ENCODE results near the gene ZFAND3. TPM values are rescaled to one million over a fixed set of nuclear protein-coding genes. Genes with fewer than 3 reads are reported as not detected.

The ZFAND3 gene
- total and polyA plus RNA-seq, 2 of the 4 experiments (the other 2 are of a cell fraction) = 10.9 to 26.7 TPM

DNA sequence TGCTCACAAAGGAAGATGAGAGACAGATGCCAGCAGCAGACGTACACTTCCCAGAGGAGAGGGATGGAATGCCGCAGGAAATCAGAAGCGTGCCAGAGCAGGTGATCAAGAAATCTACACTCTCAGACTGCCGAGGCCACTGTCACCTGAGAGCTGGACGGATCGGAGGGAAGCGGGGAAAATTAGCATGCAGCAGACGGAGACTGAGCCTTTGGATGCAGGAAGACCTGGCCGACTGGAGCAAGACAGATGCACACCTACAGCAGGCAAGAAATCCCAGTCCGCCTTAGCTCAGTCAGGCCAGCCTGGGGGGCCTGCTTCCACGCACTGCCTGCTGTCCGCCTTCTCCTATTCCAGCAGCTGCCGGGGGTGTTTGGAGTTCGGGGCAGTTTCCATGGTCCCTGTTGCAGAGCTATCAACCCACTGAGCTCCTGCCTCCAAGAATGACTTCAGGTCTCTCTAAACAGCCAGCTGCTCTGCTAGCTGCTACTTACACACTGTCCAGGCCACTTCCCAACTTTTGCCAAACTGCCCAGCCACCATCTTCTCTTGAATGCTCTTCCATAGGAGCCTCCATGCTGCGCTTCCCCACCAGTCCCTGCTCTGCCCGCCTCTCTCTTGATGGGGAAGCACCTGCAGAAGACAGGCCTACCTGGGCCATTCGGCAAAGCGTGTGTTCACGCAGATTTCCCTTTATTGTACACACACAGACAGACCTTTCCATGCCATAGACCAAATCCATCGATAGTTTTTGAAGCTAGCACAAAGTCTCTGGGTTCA, 368.5 kb downstream of the ZFAND3 start:
- no peak overlapping the region for H2BK5ac ChIP-seq (ENCODE audit: low read depth, low read length, poor library complexity, severe bottlenecking)
- no peak overlapping the region for H3K23ac ChIP-seq (ENCODE audit: low read depth, low read length)
- H2AFZ ChIP-seq (replicated peaks; ENCODE audit: low read length, poor library complexity) = no peak overlapping the region
- no peaks in the 10 kb centered on the region for H3K9me3 ChIP-seq (ENCODE audit: control insufficient read depth, insufficient read depth, low read length)
- WGBS, 2 experiments (ENCODE audit: extremely low coverage in 2 of 2, insufficient read length in 1 of 2) = 87% methylated on average over 16 of the region's 20 CpGs; no CpG with 5 or more reads in 1 of the 2 experiments
- no peak overlapping the region for H2BK15ac ChIP-seq (ENCODE audit: low read depth, low read length)
- peaks cover 15% of the 10 kb centered on the region for H3K9me1 ChIP-seq (ENCODE audit: insufficient read depth, low read length)
- H3K9ac ChIP-seq (ENCODE audit: low read depth, low read length) = no peak overlapping the region
- ATAC-seq (ENCODE audit: low read depth) = no peak
- H2AK5ac ChIP-seq (ENCODE audit: low read depth, low read length) = no peak overlapping the region
- no peaks in the 10 kb centered on the region for H3K27me3 ChIP-seq (ENCODE audit: control insufficient read depth, insufficient read depth, low read length)
- no peak overlapping the region for H3K18ac ChIP-seq (ENCODE audit: low read depth, low read length)
- POLR2A ChIA-PET (ENCODE audit: unreplicated experiment) = no interaction called here
- no peak overlapping the region for H3K27ac ChIP-seq (ENCODE audit: insufficient read depth, low read length)
- no peak overlapping the region for H3K14ac ChIP-seq (replicated peaks; ENCODE audit: low read depth, low read length)
- in situ Hi-C loops (cut with MboI; ENCODE audit: low sequenced_read_pairs) = no loop called here
- no peak overlapping the region for H3K4ac ChIP-seq (ENCODE audit: low read depth, low read length)
- no peak overlapping the region for H3K56ac ChIP-seq (ENCODE audit: extremely low read depth, insufficient read depth, low read length)
- intact Hi-C loops (cut with micrococcal nuclease) = no loop called here
- H4K20me1 ChIP-seq (ENCODE audit: insufficient read depth, low read length) = no peaks in the 10 kb centered on the region
- H2AK9ac ChIP-seq (replicated peaks; ENCODE audit: low read depth, low read length, poor library complexity) = no peak overlapping the region
- DNase-seq = no peak
- no peaks in the 10 kb centered on the region for H3K79me1 ChIP-seq (ENCODE audit: low read depth in 1 of 2, low read length in 2 of 2)
- CTCF ChIA-PET = interaction anchor here (1.0 kb wide), 1 partner anchor 304 kb away, joined by 3 read pairs; no protein-coding TSS in a partner anchor
- no peak overlapping the region for H2BK20ac ChIP-seq (ENCODE audit: low read depth, low read length)
- BruUV-seq (replicated peaks) = no TSS peak
- TF ChIP-seq RAD21 (IDR thresholded peaks at IDR 0.05; ENCODE audit: low read length) = no peak
- TF ChIP-seq CEBPB (IDR thresholded peaks at IDR 0.05; ENCODE audit: low read depth, low read length) = no peak
- TF ChIP-seq MAFK (IDR thresholded peaks at IDR 0.05; ENCODE audit: low read depth, low read length) = no peak
- no peak for TF ChIP-seq BHLHE40 (IDR thresholded peaks at IDR 0.05; ENCODE audit: low read depth, low read length)
- no peak for TF ChIP-seq NFE2L2 (IDR thresholded peaks at IDR 0.05; ENCODE audit: low read depth, low read length)
- no peak for TF ChIP-seq FOS (IDR thresholded peaks at IDR 0.05; ENCODE audit: low read depth, low read length)
- TF ChIP-seq USF2 (IDR thresholded peaks at IDR 0.05; ENCODE audit: low read depth, low read length) = no peak
- no peaks in the 10 kb centered on the region for H3K4me1 ChIP-seq (ENCODE audit: control insufficient read depth, insufficient read depth, low read length)
- dilution Hi-C loops (cut with HindIII; ENCODE audit: low sequenced_read_pairs, unreplicated experiment) = no loop called here
- no peak overlapping the region for H4K8ac ChIP-seq (ENCODE audit: low read depth in 2 of 2, low read length in 2 of 2)
- no peak overlapping the region for H2BK120ac ChIP-seq (ENCODE audit: low read depth, low read length)
- peaks cover 2% of the 10 kb centered on the region; the same call in 1 of the 2 replicates for H3K36me3 ChIP-seq (ENCODE audit: control insufficient read depth, insufficient read depth, low read length)
- H4K5ac ChIP-seq (ENCODE audit: low read depth, low read length) = no peak overlapping the region
- H3K4me3 ChIP-seq (ENCODE audit: insufficient read depth, low read depth, low read length) = no peak overlapping the region
- no peak overlapping the region for H3K4me2 ChIP-seq (ENCODE audit: low read depth, low read length)
- H4K91ac ChIP-seq (ENCODE audit: insufficient read depth, low read depth, low read length) = no peak overlapping the region

Data from IMR-90 (cell line).